IPS DF 4.7 (cell line): ENCODE results near the gene ARHGAP22.

Experiments used
- DNase-seq: peaks from one replicate; pipeline ENCODE4 v3.0.0-alpha.2; 2013; ENCODE audit warnings: low spot score; ENCODE audit errors: extremely low read depth

Gene ARHGAP22

DNA sequence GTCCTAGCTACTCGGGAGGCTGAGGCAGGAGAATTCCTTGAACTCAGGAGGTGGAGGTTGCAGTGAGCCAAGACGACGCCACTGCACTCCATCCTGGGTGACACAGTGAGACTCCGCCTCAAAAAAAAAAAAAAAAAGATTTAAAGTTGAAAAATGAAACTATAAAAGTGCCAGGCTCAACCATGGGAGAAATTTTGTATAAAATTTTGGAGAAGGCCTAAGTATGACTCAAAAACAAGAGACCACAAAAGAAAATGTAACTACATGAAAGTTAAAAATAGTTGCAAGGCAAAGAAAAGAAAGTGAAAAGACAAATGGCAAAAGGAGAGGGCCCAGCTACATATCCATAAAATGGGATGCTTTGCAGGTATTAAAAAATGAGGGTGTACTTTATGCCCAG is 104.1 kb downstream of the ARHGAP22 start:
- DNase-seq: no peak

DNA sequence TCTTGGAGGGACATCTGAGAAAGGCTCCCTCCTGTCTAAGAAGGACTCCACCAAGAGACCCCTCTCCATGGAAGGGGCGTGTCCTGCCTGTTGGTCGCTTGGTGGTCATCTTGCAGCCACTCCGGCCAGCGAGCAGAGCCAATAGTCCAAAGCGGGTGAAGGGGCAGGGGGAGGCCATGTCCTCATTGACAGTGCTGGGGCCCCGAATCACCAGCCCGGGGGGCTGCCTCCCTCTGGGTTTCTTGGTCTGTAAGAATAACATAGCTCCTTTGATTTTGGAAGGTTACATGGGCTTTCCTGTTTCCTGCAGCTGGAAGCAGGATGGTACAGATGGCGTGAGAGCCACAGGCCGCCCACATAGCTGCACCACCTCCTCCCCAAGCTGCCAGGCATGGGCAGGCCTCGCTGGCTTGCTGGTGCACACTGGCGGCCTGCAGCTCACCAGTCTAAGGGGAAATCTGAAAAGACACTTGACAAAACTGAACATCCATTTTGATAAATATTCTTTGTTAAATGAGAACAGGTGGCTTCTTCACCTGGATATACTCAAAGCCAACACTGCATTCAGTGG is 105.8 kb downstream of the ARHGAP22 start:
- no peak for DNase-seq

DNA sequence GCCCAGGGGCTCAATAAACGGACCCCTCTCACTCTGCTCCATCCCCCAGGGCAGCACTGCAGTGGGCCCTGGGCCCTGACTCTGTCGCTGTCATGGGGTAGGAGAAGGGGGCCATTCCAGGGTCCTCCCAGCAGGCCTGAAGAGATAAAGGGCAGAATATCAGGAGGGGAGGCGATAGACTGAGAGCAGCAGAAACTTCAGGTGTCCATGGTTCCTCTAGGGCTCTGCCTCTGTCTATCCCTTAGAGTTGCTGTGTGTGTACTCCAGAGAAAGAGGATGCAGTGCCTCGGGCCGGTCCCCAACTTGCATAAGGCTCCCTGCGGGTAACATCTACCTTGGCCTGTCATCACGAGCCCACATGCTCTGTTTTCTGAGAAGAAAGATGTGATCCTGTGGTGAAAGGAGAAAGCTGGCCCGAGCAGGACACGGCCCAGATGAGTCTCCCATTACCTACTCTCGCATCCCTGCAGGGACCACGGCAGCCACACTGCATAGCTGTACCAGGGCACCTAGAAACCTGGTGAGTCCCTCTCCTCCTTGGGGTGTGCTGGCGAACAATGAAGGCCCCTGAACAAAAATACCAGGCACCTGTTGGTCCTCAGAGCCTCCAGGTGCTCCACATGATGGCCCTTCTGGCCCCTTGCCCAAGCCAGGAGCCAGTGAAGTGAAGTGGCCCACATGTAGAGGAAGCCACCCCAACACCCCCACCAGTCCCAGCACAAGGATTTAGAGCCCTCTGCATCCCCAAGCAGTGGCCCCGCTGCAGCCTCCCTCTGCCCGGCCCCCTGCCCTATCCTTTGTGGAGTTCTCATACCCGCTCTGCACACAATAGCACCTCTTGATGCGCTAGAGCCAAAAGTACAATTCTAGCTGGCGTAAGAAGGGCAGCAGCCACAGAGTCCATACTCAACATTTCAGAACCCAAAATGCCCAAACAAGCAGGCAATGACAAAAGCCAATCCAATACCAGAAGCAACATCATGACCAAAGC is 106.8 kb downstream of the ARHGAP22 start:
- no peak for DNase-seq

DNA sequence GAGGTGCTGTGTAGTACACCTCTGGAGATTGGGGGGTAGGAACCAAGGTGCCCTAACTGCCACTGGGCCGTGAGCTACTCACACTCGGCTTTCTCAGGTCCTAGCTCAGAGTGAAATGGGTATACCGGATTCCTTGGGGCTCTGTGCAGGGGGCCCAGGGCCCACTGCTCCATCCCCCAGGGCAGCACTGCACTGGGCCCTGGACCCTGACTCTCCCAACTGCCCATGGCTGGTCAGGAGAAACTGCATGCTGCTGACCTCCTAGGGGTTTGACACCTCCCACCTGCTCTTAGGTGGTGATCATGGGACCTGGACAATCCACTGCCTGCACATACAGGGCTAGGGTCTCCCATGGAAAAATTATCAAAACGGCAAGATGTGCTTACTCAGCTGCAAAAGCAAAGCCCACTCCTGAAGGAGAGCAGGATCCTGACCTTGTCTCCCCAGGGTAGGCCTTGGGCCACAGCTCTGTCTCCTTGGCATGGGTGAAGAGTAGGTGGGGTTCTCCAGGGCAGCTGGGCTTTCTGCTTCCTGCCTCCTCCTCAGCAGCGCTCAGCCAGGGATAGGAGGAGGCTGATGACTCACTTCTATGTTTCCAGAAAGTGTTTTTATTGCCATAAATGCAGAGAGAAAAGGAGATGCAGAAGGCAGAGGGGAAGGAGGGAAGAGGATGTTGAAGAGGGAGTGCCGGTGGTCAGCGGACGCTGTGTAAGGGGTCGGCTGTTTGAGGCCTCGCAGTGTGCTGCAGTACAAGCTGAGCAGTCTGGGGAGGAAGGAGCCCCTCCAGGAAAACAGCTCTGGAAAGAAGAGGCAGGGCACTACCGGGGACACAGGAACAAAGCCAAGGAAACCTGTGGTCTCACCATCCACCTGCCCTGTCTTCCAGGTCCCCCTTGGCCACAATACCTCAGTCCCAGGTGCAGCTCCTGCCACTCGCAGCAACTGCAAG is 107.8 kb downstream of the ARHGAP22 start:
- DNase-seq: no peak

DNA sequence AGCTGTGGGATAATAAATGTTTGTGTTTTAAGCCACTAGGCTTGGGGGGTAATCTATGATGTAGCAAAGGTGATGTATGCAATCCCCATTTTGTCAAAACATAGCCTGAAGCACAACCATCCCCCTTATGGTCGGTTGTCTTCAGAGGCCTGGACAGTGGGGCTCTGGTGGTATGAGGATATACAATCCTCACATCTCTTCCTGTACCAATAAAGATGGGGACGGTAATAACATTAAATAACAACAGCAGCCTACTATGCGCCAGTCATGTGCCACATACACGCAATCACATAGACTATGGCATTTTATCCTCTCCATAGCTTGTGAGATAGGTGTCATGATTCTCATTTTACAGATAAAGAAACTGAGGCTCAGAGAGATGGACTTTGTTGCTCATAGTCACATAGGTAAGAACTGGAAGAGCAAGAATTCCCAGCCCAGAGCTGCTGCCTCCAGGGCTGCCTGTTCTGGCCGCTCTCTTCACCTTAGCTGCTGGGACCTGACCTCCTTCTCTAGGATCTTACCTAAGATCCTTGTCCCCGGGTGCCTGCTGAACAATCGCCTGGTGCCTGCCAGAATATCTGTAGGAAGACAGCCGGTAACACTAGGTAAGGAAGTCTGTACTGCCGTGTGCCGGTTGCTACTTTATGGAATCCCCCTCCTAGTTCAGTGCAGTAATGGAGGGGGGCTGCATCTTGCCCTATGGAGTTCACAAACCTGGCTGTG is 108.6 kb downstream of the ARHGAP22 start:
- DNase-seq: no peak

DNA sequence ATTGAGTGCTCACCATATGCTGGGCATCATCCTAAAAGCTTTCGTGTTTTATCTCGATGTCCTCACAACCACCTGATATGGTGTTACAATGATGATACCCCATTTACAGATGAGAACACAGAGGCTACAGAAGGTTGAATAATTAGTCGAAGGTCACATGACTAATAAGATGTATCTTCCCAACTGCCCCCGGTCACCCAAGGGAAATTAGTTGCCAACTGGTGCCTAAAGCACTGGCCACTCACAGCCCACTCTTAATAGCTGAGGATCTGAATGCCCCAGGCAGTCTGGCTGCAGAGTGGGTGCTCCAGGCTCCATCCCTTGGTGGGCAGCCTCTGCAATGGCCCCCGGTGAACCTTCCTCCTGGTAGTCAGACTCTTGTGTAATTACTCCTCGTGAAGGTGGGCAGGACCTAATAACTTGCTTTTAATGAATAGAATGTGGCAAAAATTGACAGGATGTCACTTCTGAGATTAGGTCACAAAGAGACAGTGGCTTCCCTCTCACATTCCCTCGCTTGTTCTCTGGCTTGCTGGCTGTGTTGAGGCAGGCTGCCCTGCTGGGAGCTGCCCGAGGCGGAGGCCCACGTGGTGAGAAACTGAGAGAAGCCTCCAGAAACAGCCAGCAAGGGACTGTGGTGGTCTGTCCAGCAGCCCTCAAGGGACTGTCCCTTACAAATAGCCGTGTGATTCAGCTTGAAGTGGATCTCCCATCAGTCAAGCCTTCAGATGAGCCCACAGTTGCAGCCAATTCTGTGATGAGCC is 109.4 kb downstream of the ARHGAP22 start:
- DNase-seq: no peak

DNA sequence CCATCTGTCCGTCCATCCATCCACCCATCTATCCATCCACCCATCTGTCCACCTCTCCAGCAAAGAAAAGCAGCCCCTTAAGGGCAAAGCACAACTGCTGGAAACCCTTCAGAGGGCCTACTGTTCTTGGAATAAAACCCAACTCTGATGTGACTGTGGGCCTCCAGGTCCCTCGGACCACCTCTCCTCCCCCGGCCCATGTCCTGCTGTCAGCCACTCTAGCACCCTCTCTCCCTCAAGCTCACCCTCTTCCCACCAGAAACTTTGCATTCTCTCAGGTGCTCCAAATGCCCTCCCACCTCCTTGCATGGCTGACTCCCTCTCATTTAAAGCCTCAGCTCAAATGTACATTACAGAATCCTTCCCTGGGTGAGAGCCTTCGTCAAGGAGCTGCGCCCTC is 110.3 kb downstream of the ARHGAP22 start:
- DNase-seq: no peak

DNA sequence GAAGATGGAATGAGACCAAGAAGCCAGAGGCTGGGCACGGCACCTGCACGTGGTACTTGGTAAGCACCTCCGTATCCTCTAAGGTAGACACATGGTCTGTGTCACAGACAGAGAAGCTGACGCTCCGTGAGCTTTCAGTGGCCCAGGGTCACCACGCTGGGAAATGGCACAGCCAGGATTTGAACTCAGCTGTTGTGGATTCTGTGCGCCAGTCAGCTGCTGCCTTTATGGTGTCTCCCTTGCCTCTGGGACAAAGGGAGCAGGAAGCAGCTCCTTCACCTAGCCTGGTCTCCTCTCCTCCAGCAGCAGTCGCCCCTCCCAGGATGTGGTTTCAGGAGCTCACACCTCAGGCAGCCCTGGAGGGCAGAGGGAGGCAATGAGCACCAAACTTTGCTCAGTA is 110.8 kb downstream of the ARHGAP22 start:
- no peak for DNase-seq

DNA sequence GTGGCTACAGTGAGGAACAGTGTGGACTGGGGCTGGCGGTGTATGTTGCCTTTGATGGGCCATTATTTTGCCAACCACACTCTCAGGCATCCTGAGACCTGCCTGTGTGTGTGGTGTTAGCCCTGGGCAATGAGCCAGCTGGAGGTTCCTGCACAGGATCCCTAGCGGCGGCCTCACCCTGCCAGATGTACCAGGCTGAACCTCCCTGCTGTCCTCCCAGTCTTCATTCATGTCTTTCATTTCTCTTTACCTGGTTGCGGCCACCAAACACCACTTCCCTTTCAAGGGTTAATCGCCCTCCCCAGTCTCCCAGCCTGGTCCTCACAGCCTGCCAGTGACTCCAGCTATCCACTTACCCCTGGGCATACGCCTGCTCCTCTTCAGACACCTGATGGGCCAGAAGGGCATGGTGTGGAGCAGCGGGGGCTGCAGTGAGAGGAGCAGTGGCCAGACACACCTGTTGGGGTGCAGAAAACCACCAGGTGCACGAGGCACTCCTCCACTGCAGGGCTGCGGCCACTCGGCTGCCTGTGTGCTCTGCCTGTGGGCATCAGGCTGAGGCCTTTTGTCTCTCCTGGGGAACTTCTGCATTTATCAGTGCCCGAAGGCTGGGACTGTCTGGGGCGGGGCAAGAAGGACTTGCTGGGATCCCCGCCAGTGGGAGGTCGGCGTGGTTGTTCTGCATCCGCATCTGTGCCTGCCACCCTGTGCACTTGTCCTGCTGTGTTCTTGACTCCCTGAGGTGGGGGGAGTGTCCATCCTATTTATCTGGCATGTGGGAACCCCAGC is 111.6 kb downstream of the ARHGAP22 start:
- no peak for DNase-seq

DNA sequence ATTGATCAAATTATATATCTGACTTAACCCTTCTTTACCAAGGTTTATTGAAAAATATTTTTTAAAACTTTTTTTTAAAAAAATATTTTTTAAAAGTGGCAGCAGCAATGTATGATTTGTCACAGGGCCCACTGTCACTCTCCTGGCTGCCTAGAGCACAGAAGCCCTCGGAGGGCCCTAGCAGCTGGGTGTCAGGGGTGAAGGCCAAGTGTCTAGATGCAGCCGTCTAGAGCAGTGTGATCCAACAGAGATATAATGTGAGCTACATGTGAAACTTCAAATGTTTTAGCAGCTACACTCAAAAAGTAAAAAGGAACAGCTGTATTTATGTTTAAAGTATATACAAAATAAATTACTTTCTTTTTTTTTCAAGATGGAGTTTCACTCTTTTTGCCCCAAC is 112.7 kb downstream of the ARHGAP22 start:
- no peak for DNase-seq

DNA sequence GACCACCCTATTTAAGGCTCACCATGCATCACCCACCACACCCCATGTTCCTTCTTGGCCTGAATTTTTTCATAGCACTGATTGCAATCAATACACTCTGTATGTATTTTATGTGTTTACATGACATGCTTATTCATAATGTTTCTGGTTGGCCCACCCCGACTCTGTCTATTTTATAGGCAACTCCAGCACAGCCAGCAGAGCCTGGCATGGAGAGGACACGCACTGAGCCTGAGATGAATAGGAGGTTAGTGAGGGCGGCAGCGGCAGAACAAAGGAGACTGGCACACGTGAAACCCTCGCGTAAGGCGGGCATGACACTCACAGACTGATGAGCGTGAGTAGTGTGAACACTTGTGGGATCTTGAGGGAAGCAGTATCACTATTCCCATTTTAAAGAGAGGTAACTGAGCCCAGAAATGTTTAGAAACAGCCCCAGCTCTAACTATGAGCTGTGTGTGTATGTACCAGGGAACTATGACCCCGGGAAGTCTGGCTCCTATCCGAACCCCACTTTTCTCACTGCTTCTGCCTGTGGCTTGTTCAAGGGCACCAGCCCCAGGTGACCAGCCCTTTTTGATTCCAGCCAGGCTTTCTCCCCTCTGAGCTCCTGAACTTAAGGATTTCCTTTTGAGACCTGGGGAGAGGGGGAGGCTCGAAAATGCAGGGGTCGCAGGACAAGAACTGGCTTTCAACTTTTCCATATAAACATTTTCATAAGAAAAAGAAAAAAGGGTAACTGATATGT is 113.3 kb downstream of the ARHGAP22 start:
- DNase-seq: no peak

DNA sequence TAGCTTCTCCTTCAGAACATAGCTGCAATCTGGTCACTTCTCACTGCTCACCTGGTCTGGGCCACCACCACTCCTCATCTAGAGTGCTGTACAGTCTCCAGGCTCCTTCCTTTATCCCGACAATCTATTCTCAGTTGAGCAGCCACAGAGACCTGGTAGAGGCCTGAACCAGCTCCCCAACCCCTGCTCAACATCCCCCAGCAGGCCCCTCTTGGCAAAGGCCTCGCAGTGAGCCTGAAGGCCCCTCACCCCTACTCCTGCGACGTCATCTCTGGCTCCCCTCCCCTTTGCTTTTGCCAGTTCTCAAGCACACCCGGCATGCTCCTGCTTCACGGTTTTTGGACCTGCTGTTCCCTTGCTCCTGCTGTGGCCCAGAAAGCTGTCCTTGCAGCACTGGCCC is 113.9 kb downstream of the ARHGAP22 start:
- no peak for DNase-seq

DNA sequence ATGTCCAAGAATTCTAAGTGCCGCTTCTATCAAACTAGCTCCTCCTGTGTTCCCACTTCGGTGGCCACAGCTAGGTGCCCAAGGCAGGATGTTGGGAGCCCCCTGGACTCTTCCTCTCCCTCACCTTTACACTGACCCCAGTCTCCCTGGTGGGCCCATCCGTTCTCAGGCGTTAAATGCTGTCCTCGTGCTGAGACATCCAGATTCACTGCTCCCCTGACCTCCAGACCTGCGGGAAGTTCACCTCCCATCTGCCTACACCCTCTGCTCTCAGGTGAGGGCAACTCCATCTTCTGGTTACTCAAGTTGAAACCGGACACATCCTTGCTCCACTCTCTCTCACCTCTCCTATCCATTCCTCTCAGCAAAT is 114.3 kb downstream of the ARHGAP22 start:
- DNase-seq: no peak

DNA sequence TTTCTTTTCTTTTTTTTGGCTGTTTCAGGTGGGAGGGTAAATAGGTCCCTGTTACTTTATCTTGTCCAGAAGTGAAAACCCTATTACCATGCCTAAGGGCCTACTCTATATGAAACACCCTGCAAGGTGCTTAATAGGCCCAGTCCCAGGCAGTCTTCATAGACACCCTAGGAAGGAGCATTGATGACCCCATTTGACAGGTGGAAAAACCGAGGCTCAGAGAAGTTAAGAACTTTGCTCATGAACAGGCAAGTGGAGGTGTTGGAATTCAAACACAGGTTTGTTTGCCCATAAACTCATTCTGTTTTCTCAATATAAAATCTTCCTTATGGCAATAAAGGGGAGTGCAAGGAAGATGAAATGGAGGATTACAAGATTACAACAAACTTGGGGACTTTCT is 115.8 kb downstream of the ARHGAP22 start:
- no peak for DNase-seq

DNA sequence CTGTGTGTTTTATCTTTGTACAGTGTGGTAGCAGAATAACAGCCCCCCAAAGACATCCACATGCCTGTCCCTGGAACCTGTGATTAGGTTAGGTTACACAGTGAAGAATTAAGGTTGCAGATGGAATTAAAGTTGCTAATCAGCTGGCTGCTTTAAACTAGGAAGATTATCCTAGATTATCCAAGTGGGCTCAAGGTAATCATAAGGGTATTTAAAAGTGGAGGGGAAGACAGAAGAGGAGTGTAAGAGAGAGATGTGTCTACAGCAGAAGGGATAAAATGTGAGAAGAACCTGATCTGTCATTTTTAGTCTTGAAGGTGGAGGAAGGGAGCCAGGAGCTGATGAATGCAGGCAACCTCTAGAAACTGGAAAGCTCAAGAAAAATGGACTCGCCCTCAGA is 117.6 kb downstream of the ARHGAP22 start:
- no peak for DNase-seq

DNA sequence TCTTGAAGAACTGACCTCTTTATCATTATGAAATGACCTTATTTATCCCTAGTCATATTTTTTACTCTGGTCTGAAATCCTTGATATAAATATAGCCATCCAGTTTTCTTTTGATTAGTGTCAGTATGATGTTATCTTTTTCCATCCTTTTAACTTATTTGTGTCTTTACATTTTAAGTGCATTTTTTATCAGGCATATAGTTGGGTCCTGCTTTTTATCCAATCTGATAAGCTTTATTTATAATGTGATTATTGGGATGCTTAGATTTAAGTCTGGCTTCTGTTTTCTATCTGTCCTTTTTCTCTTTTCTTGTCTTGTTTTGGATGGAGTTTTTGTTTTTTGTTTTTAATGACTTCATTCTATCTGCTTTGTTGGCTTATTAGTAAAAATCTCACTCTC is 119.2 kb downstream of the ARHGAP22 start:
- DNase-seq: no peak

DNA sequence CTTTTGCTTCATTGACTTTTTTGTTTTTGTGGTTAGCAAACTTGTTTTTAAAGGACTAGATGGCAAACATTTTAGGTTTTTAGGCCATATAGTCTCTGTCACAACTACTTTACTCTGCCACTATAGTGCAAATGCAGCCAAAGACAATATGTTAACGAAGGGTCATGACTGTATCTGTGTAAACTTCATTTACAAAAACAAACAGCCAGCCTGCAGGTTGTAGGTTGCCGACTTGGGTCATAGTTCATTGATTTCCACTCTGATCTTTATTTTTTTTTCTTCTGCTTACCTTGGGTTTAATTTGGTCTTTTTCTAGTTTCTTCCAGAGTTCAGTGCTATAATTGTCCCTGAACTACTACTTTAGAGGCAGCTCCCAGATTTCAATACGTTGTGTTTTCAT is 120.0 kb downstream of the ARHGAP22 start:
- no peak for DNase-seq

DNA sequence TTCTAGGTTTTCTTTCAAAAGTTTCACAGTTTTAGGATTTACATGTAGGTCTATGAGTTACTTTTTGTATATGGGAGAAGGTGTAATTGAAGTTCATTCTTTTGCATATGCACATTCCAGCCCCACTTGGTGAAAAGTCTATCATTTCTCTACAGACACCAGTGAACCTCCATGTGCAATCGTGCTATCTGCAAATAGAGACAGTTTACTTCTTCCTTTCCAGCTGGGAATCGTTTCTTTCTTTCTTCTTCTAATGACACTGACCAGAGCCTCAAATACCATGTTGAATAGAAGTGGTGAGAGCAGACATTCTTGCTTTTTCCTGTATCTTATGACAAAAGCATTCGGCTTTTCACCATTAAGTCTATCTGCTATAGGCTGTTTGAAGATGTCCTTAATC is 122.7 kb downstream of the ARHGAP22 start:
- DNase-seq: no peak

DNA sequence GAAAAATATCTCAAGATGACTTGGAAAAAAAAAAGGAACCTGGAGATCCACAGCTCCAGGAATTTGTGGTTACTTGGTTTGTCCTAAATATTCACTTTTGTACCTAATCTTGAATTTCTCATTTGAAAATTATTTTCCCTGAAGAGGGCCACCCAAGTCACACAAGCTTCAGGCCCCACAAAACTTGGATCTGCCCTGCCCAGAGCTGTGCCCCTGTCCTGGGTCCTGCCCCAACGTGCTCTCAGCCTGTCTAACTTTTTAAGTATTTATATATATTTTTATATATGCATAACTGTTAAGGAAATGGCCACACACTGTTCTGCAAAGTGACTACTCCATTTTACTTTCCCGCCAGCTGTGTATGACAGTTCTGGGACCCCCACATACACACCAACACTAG is 123.5 kb downstream of the ARHGAP22 start:
- no peak for DNase-seq
